ENCODE results near the gene ZNF747.

DNA sequence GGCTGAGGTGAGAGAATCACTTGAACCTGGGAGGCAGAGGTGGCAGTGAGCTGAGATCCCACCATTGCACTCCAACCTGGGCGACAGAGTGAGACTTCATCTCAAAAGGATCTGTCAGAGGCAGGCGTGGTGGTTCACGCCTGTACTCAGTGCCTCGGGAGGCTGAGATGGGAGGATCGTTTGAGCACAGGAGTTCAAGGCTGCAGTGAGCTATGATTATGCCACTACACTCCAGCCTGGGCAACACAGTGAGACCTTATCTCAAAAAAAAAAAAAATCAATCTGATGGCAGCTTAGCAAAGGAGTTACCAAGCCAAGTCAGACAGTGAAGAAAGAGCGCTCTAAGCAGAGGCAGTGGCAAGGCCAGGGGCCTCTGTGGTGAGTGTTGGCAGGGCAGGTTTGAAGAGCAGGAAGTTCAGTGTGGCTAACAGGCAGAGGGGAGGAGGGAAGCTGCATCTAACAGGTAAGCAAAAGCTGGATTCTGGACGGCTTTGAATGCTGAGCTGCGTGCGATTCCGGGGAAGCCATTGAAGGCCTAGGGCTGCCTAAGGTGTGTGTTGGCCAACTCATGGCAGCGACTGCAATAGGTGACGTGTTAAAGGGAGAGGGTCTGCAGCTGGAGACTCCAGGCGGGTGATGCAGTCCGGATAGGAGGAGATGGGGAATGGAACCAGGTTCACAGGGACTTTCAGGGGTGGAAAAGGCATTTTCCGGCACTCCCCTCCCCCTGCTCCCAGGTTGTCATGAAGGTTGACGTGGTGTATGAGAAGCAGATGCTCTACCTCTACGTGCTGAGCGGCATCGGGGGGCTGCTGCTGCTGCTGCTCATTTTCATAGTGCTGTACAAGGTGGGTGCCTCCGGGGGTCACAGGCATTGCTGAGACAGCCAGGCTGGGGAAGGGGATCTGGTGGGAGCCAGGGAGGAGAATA is 15.3 kb downstream of the ZNF747 start:
- no peak for TF ChIP-seq TARDBP (IDR thresholded peaks at IDR 0.05)
- no peak for TF ChIP-seq SP1 (IDR thresholded peaks at IDR 0.05)
- no peak for TF ChIP-seq SUZ12 (IDR thresholded peaks at IDR 0.05)
- TF ChIP-seq CTBP1 (IDR thresholded peaks at IDR 0.05; ENCODE audit: borderline replicate concordance): no peak
- TF ChIP-seq FOXM1 (IDR thresholded peaks at IDR 0.05; ENCODE audit: borderline replicate concordance): no peak
- no peak for TF ChIP-seq FOXA1 (IDR thresholded peaks at IDR 0.05)
- TF ChIP-seq BHLHE40 (IDR thresholded peaks at IDR 0.05; ENCODE audit: borderline replicate concordance): no peak
- no peak for TF ChIP-seq ARNT (IDR thresholded peaks at IDR 0.05)
- TF ChIP-seq FOXK2 (IDR thresholded peaks at IDR 0.05): no peak

Data from HEK293T (cell line).